Measurements from ENCODE around the gene SLC66A1.

SLC66A1 gene

GRCh38 chr1:19367584-19368041 lies 55.5 kb downstream of the SLC66A1 start:
- no peaks in the 10 kb centered on the region for H3K9me2 ChIP-seq (ENCODE audit: low read depth, low read length)
- H3K9ac ChIP-seq (ENCODE audit: low read length) = no peak overlapping the region
- H2AFZ ChIP-seq (ENCODE audit: low read length) = no peak overlapping the region
- H3K27ac ChIP-seq (ENCODE audit: low read depth, low read length, poor library complexity, severe bottlenecking) = no peak overlapping the region
- no peaks in the 10 kb centered on the region for H3K79me2 ChIP-seq (ENCODE audit: insufficient read depth, low read length)
- no peaks in the 10 kb centered on the region for H3F3A ChIP-seq (ENCODE audit: insufficient read depth, low read length)
- H3K4me1 ChIP-seq (ENCODE audit: insufficient read depth, low read length, severe bottlenecking) = no peaks in the 10 kb centered on the region
- H3K27me3 ChIP-seq (ENCODE audit: insufficient read depth, low read length) = no peaks in the 10 kb centered on the region
- no peak overlapping the region for H3K4me3 ChIP-seq (ENCODE audit: low read depth, low read length, poor library complexity, severe bottlenecking)
- TF ChIP-seq CTCF (IDR thresholded peaks at IDR 0.05; ENCODE audit: low read length) (no peak), EZH2 (IDR thresholded peaks at IDR 0.05; ENCODE audit: borderline replicate concordance, low read length) (no peak)
- H3K9me3 ChIP-seq (ENCODE audit: low read length) = no peaks in the 10 kb centered on the region
- no peaks in the 10 kb centered on the region for H3K36me3 ChIP-seq (ENCODE audit: insufficient read depth, low read length)
- H3K4me2 ChIP-seq (ENCODE audit: low read length) = no peak overlapping the region
- H4K20me1 ChIP-seq (ENCODE audit: insufficient read depth, low read length) = no peaks in the 10 kb centered on the region

DNA sequence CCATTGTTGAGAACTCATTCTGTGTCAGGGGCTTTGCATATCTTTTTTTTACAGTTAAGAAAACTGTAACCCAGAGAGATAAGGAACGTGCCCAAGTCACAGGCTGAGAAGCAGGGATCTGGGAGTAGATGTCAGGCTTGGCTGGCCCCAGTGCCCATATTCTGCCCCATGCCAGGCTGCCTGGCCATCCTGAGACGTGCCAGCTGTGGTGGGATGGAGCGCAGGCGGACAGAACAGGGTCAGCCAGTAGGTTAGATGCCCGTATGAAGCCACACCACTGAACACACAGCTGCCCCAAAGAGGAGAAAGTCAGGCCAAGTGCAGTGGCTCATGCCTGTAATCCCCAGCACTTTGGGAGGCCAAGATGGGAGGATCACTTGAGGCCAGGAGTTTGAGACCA lies 55.9 kb downstream of the SLC66A1 start:
- no peak overlapping the region for H3K4me3 ChIP-seq (ENCODE audit: low read depth, low read length, poor library complexity, severe bottlenecking)
- H3K9me3 ChIP-seq (ENCODE audit: low read length) = no peaks in the 10 kb centered on the region
- TF ChIP-seq EZH2 (IDR thresholded peaks at IDR 0.05; ENCODE audit: borderline replicate concordance, low read length) (no peak), CTCF (IDR thresholded peaks at IDR 0.05; ENCODE audit: low read length) (no peak)
- H3K9me2 ChIP-seq (ENCODE audit: low read depth, low read length) = no peaks in the 10 kb centered on the region
- no peaks in the 10 kb centered on the region for H3K4me1 ChIP-seq (ENCODE audit: insufficient read depth, low read length, severe bottlenecking)
- H3F3A ChIP-seq (ENCODE audit: insufficient read depth, low read length) = no peaks in the 10 kb centered on the region
- H3K27me3 ChIP-seq (ENCODE audit: insufficient read depth, low read length) = no peaks in the 10 kb centered on the region
- no peak overlapping the region for H2AFZ ChIP-seq (ENCODE audit: low read length)
- H3K27ac ChIP-seq (ENCODE audit: low read depth, low read length, poor library complexity, severe bottlenecking) = no peak overlapping the region
- H3K79me2 ChIP-seq (ENCODE audit: insufficient read depth, low read length) = no peaks in the 10 kb centered on the region
- no peak overlapping the region for H3K4me2 ChIP-seq (ENCODE audit: low read length)
- H4K20me1 ChIP-seq (ENCODE audit: insufficient read depth, low read length) = no peaks in the 10 kb centered on the region
- no peak overlapping the region for H3K9ac ChIP-seq (ENCODE audit: low read length)
- no peaks in the 10 kb centered on the region for H3K36me3 ChIP-seq (ENCODE audit: insufficient read depth, low read length)

DNA sequence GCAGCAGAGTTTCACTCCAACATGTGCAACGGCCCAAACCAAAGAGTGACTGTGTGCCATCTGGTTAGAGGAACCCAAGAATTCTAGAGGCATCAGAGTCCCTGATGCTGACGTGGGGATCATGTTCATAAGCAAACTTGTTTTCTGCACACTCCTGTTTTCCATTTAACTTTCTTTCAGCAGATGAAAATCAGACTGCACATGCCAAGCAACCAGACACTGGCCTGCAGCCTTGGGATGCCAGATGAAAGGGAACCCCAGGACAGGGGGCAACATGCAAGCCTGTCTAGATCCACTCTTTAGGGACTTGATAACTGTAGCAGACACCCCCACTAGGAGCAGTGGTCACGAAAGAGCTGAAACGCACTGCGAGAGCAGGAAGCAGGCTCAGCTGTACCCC lies 56.8 kb downstream of the SLC66A1 start:
- Histone ChIP-seq H3K79me2 (ENCODE audit: insufficient read depth, low read length) (no peaks in the 10 kb centered on the region), H3K27me3 (ENCODE audit: insufficient read depth, low read length) (no peaks in the 10 kb centered on the region), H3K4me1 (ENCODE audit: insufficient read depth, low read length, severe bottlenecking) (no peaks in the 10 kb centered on the region), H3K9me2 (ENCODE audit: low read depth, low read length) (no peaks in the 10 kb centered on the region), H3K36me3 (ENCODE audit: insufficient read depth, low read length) (peaks cover 2% of the 10 kb centered on the region; the same call in 1 of the 2 replicates), H3K4me3 (ENCODE audit: low read depth, low read length, poor library complexity, severe bottlenecking) (no peak overlapping the region), H4K20me1 (ENCODE audit: insufficient read depth, low read length) (no peaks in the 10 kb centered on the region), H2AFZ (ENCODE audit: low read length) (no peak overlapping the region), H3K4me2 (ENCODE audit: low read length) (no peak overlapping the region), H3K9ac (ENCODE audit: low read length) (no peak overlapping the region), H3K9me3 (ENCODE audit: low read length) (no peaks in the 10 kb centered on the region), H3K27ac (ENCODE audit: low read depth, low read length, poor library complexity, severe bottlenecking) (no peak overlapping the region), H3F3A (ENCODE audit: insufficient read depth, low read length) (no peaks in the 10 kb centered on the region)
- TF ChIP-seq EZH2 (IDR thresholded peaks at IDR 0.05; ENCODE audit: borderline replicate concordance, low read length) (no peak), CTCF (IDR thresholded peaks at IDR 0.05; ENCODE audit: low read length) (no peak)

Data from OCI-LY1 (cell line).